GM20000 (cell line): Measurements from ENCODE around the gene MGAT3.
"Not testable (repeated sequence)": the region's sequence is repeated elsewhere in the genome, so short reads cannot be mapped to it uniquely, and the experiment has no call there.

Experiments used
- DNase-seq: peaks from one replicate; pipeline ENCODE4 v3.0.0; 2012; ENCODE audit warnings: low spot score
- TF ChIP-seq, protein P1 (sequence below): IDR thresholded peaks from 2 replicates; pipeline ENCODE4 v1.5.1; 2012; ENCODE audit warnings: mild to moderate bottlenecking, control low read depth; ENCODE audit errors: extremely low read depth, missing control alignments

Gene MGAT3, protein sequence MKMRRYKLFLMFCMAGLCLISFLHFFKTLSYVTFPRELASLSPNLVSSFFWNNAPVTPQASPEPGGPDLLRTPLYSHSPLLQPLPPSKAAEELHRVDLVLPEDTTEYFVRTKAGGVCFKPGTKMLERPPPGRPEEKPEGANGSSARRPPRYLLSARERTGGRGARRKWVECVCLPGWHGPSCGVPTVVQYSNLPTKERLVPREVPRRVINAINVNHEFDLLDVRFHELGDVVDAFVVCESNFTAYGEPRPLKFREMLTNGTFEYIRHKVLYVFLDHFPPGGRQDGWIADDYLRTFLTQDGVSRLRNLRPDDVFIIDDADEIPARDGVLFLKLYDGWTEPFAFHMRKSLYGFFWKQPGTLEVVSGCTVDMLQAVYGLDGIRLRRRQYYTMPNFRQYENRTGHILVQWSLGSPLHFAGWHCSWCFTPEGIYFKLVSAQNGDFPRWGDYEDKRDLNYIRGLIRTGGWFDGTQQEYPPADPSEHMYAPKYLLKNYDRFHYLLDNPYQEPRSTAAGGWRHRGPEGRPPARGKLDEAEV

DNA sequence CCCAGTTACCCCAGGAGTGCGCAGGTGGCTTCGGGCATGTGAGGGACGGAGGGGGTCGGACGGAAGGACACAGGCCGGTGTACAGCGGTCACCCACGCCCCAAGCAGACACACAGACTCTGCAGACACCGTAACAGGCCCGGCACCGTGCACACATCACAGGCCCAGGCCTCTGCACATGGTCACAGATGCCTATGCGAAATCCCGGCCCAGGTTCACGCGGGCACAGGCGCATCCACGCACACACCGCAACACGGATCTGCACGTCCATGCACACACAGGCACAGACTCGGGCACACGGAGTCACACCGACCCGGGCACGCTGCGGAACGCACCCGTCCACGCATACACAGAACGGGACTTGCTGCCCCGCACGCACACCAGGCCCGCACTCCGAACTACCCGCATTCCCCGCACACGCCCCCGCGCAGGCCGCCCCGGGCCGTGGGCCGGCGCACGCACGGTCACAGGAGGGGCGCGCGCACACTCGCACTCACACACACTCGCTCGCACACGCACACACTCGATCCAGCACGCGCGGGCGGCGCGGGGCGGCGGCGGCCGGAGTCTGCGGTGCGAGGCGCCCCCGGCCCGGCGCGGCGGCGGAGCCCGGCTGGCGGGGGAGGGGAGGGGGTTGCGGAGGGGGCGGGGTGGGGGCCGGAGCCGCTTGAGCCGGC, at the start of gene MGAT3:
Gene MGAT3 (plus strand): TSS at position 491 of the 676 bp plus-strand sequence. CDS start 30,336 bp downstream, outside the sequence.
- TF ChIP-seq, protein P1, sequence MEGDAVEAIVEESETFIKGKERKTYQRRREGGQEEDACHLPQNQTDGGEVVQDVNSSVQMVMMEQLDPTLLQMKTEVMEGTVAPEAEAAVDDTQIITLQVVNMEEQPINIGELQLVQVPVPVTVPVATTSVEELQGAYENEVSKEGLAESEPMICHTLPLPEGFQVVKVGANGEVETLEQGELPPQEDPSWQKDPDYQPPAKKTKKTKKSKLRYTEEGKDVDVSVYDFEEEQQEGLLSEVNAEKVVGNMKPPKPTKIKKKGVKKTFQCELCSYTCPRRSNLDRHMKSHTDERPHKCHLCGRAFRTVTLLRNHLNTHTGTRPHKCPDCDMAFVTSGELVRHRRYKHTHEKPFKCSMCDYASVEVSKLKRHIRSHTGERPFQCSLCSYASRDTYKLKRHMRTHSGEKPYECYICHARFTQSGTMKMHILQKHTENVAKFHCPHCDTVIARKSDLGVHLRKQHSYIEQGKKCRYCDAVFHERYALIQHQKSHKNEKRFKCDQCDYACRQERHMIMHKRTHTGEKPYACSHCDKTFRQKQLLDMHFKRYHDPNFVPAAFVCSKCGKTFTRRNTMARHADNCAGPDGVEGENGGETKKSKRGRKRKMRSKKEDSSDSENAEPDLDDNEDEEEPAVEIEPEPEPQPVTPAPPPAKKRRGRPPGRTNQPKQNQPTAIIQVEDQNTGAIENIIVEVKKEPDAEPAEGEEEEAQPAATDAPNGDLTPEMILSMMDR, result no peak
- DNase-seq, result no peak

DNA sequence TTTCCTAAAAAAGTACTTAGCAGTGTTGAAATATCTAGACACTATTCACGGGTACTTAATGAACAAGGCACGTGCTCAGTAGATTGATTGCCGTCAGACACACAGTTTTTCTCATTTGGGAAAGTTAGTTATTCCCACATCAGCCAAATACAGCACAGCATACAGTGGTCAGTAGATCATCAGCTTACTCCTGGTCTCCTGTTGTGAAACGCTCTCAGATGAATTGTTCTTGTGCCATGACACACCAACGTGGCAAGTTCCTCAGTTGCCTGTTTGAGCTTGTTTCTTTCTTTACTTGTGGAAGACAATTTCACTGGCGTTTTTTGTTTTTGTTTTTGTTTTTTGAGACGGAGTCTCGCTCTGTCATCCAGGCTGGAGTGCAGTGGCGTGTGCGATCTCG, 48.6 kb upstream of the MGAT3 start:
- DNase-seq, result no peak
- TF ChIP-seq, protein P1, result no peak

DNA sequence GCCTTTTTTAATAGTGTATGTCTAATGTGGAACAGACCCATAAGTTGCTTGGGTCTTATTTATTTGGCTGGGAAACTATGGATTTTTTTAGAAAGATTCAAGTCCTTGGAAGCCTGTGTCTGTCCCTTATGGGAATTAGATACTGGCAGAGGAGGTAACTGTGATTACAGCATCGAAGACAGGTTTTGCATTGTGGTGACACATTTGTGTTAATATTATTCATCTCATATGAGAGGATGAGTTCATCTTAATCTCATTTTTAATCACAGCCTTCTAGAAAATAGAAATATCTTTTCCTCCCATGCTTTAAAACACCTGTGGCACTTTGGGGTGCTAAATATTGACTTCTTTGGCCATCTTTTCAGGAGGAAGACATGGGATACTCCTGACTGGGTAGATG, 48.0 kb upstream of the MGAT3 start:
- TF ChIP-seq, protein P1, result no peak
- no peak for DNase-seq

DNA sequence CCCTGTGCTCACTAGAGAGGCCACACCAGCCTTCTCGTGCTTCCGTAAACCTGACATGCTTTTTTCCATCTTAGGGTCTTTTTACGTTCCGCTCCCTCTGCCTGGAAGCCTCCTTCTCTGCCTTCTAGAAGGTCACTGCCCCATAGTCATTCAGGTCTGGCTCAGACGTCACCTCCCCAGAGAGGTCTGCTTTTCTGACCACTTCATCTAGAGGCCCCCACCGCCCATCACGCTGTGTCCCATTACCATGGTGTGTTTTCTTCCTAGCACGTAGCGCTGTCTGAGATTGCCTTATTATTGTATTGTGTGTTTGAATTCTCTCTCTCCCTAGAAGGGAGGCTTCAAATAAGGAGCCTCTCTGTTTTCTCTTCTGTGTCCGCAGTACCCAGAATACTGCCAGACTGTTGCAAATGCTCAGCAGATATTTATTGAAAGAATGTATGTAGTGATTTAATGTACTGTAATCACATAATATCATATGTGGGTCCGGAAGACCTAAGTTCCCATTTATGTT, 47.2 kb upstream of the MGAT3 start:
- DNase-seq, result no peak
- TF ChIP-seq, protein P1, result no peak

DNA sequence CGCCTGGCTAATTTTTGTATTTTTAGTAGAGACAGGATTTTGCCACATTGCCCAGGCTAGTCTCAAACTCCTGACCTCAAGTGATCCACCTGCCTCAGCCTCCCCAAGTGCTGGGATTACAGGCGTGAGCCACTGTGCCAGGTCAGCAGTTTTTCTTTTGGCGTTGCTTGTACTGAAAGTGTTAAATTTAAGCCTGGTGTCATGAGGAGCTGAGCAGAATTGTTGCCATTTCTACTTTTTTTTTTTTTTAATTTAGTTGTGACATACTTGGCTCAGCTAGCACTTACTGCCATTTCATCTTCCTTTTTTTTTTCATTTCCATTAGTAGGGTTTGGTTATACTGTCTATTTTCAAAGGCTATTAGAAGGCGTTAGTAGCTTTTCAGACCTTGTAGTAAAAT, 46.5 kb upstream of the MGAT3 start:
- no peak for DNase-seq
- TF ChIP-seq, protein P1, result no peak

DNA sequence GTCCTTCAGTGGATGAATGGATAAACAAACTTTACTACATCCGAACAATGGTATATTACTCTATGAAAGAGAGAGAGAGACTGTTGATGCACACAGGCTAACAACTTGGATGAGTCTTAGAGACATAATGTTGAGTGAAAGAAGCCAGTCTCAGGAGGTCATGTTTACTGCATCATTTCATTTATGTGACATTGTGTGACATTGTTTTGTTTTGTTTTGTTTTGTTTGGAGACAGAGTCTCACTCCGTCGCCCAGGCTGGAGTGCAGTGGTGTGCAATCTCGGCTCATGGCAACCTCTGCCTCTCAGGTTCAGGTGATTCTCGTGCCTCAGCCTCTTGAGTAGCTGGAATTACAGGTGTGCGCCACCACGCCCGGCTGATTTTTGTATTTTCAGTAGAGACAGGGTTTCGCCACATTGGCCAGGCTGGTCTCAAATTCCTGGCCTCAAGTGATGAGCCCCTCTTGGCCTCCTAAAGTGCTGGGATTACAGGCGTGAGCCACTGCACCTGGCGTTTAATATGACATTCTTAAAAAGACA, 44.9 kb upstream of the MGAT3 start:
- DNase-seq, result not testable (repeated sequence)

DNA sequence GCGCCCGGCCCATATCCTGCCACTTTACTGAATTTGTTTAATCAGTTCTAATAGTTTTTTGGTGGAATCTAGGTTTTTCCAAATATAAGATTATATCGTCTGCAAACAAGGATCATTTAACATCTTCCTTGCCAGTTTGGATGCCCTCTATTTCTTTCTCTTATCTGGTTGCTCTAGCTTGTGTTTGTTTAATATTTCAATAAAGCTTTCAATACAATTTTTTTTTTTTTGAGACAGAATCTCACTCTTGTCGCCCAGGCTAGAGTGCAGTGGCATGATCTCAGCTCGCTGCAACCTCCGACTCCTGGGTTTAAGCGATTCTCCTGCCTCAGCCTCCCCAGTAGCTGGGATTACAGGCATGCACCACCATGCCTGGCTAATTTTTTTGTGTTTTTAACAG, 43.6 kb upstream of the MGAT3 start:
- not testable (repeated sequence) for DNase-seq

DNA sequence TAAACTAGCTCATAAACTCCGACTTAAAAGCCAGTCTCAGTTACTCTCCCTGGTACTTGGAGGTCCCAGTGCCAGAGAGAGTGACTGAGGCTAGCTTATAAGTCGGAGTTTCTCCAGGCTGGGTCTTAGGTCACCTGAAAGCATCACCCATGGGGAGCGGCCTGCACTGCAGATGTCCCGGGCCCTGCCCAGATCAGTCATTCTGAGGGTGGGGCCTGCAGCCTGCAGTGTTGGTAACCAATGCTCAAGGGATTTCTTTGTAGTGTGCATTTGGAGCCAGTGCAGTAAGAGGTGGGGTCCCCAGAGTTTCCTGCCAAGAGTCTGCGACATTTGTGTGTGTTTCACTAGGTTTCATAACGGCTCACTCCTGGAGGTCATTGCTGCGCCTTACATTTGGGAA, 42.4 kb upstream of the MGAT3 start:
- no peak for DNase-seq
- TF ChIP-seq, protein P1, result no peak
